Endodermal cell (in vitro differentiated cells): ENCODE measurements around the gene UCN2. TPM values are rescaled to one million over a fixed set of nuclear protein-coding genes. Genes with fewer than 3 reads are reported as not detected.

Experiments
- DNase-seq: peaks from one replicate; pipeline ENCODE4 v3.0.0-alpha.2; 2017
- H3K27ac ChIP-seq: 2 replicates; pipeline ENCODE4 v1.5.1; 2013; ENCODE audit warnings: mild to moderate bottlenecking, low read depth, low read length, moderate library complexity
- H3K27me3 ChIP-seq: 2 replicates; pipeline ENCODE4 v1.6.1; 2013; ENCODE audit warnings: mild to moderate bottlenecking, low read length, moderate library complexity; ENCODE audit not compliant: insufficient read depth, control insufficient read depth, poor library complexity, severe bottlenecking
- H3K36me3 ChIP-seq: 2 replicates; pipeline ENCODE4 v1.7.0; 2013; ENCODE audit warnings: mild to moderate bottlenecking, low read length, moderate library complexity; ENCODE audit not compliant: control insufficient read depth, insufficient read depth
- H3K4me1 ChIP-seq: one replicate; pipeline ENCODE4 v1.7.0; 2013; ENCODE audit warnings: low read length; ENCODE audit not compliant: control insufficient read depth, insufficient read depth
- H3K4me3 ChIP-seq: 2 replicates; pipeline ENCODE4 v1.5.1; 2013; ENCODE audit warnings: mild to moderate bottlenecking, low read length, moderate library complexity
- H3K9ac ChIP-seq: 2 replicates; pipeline ENCODE4 v1.6.1; 2013; ENCODE audit warnings: mild to moderate bottlenecking, low read length, moderate library complexity; ENCODE audit not compliant: poor library complexity, severe bottlenecking; ENCODE audit errors: extremely low read depth
- H3K9me3 ChIP-seq: 2 replicates; pipeline ENCODE4 v1.6.1; 2013; ENCODE audit warnings: mild to moderate bottlenecking, low read length, moderate library complexity; ENCODE audit not compliant: control insufficient read depth
- H3K27ac Mint-ChIP-seq: 2 replicates; pipeline ENCODE4 v1.8.0; 2020; ENCODE audit warnings: mixed read lengths
- H3K27me3 Mint-ChIP-seq: 2 replicates; pipeline ENCODE4 v1.8.0; 2021; ENCODE audit warnings: mild to moderate bottlenecking, mixed read lengths; ENCODE audit not compliant: insufficient read depth
- H3K36me3 Mint-ChIP-seq: 2 replicates; pipeline ENCODE4 v1.8.0; 2020; ENCODE audit warnings: low read depth, mixed read lengths
- H3K4me1 Mint-ChIP-seq: 2 replicates; pipeline ENCODE4 v1.8.0; 2020; ENCODE audit warnings: mixed read lengths
- H3K4me3 Mint-ChIP-seq: 2 replicates; pipeline ENCODE4 v1.8.0; 2020; ENCODE audit warnings: mild to moderate bottlenecking, moderate library complexity, mixed read lengths
- H3K9me3 Mint-ChIP-seq: 2 replicates; pipeline ENCODE4 v1.8.0; 2020; ENCODE audit warnings: mild to moderate bottlenecking, mixed read lengths
- CTCF ChIP-seq: fragments of 200-600 bp; sonication (generic); conservative IDR thresholded peaks from 2 replicates; pipeline ENCODE4 v1.5.0; 2021; ENCODE audit warnings: antibody characterized with exemption, mild to moderate bottlenecking
- WGBS, 2 experiments: methylation state at CpG; one replicate each; pipeline versions ENCODE4 v1.1.5 to v1.1.7; 2013; ENCODE audit warnings: missing lambda C conversion rate in 2 of 2, mixed read lengths in 1 of 2; ENCODE audit not compliant: insufficient coverage in 1 of 2, insufficient read length in 1 of 2; 5-methylcytosine and 5-hydroxymethylcytosine counted together
- microRNA-seq: library from miRNA; unstranded; fragments of <30 nt; microRNA quantifications from one replicate; pipeline ENCODE4 v1.2.0, GENCODE V29; 2020; ENCODE audit warnings: borderline microRNAs expressed
- total RNA-seq, 2 donors: library from RNA; stranded (reverse); fragmentation: NEBNext Ultra II Directional in 1 of 2; extraction: Animal tissue kit (Norgen Biotek cat#: 25700) in 1 of 2; gene quantifications; 2 replicates in 1 of 2; 3 replicates in 1 of 2; pipeline ENCODE4 v1.2.1, GENCODE V29; 2021

Gene UCN2
- total RNA-seq, 2 donors from 2014 or later: not detected

- Histone ChIP-seq H3K9ac (no peak overlapping the region), H3K27me3 (no peaks in the 10 kb centered on the region), H3K36me3 (no peaks in the 10 kb centered on the region), H3K4me1 (no peaks in the 10 kb centered on the region), H3K27ac (no peak overlapping the region), H3K4me3 (no peak overlapping the region), H3K9me3 (no peaks in the 10 kb centered on the region)
- H3K4me3 Mint-ChIP-seq: no peak overlapping the region
- no peaks in the 10 kb centered on the region for H3K36me3 Mint-ChIP-seq
- no peaks in the 10 kb centered on the region for H3K27me3 Mint-ChIP-seq
- peaks cover 3% of the 10 kb centered on the region for H3K4me1 Mint-ChIP-seq
- 96 to 97% methylated on average over 6 to 8 of the region's 8 CpGs for WGBS, 2 experiments
- no peaks in the 10 kb centered on the region for H3K9me3 Mint-ChIP-seq
- no peak for TF ChIP-seq CTCF
- DNase-seq: no peak
- H3K27ac Mint-ChIP-seq: no peak overlapping the region
Measured at GRCh38 chr3:48514431-48515227, 49.0 kb downstream of the UCN2 start.

Small RNA genes lying within 50 kb of the gene (microRNA-seq; reads per million reads assigned to microRNA genes)
- not detected for gene MIR6823
- gene MIR711: not detected

Other genes starting within 250 kb of the UCN2 start
- not detected for gene SPINK8, start 230.1 kb downstream of the UCN2 start, total RNA-seq
- 1 to 10 TPM in 1 of 2 donors, under 1 TPM in 1; 0.13 to 1.4 TPM for gene FBXW12, start 191.6 kb downstream of the UCN2 start, total RNA-seq
- gene PLXNB1, start 133.7 kb downstream of the UCN2 start, total RNA-seq: 100 to 1,000 TPM; 175 to 216 TPM
- gene CCDC51, start 123.7 kb downstream of the UCN2 start, total RNA-seq: 10 to 100 TPM; 14.5 to 14.6 TPM
- 100 to 1,000 TPM; 290 to 326 TPM for gene TMA7, start 123.5 kb downstream of the UCN2 start, total RNA-seq
- 10 to 100 TPM; 11.7 to 16.1 TPM for gene ATRIP, start 117.0 kb downstream of the UCN2 start, total RNA-seq
- gene SHISA5, start 59.6 kb downstream of the UCN2 start, total RNA-seq: 100 to 1,000 TPM; 192 to 193 TPM
- gene PFKFB4, start 7.0 kb downstream of the UCN2 start, total RNA-seq: 10 to 100 TPM; 12.6 to 19.0 TPM
- gene COL7A1, start 31.5 kb upstream of the UCN2 start, total RNA-seq: 10 to 100 TPM; 15.7 to 16.6 TPM
- gene UQCRC1, start 45.9 kb upstream of the UCN2 start, total RNA-seq: 100 to 1,000 TPM; 231 to 289 TPM
- under 1 TPM in 1 of 2 donors, not detected in 1; 0.57 TPM for gene TMEM89, start 58.0 kb upstream of the UCN2 start, total RNA-seq
- 10 to 100 TPM; 65.1 to 75.6 TPM for gene SLC26A6, start 71.7 kb upstream of the UCN2 start, total RNA-seq
- 10 to 100 TPM; 20.7 to 30.1 TPM for gene CELSR3, start 99.1 kb upstream of the UCN2 start, total RNA-seq
- gene NCKIPSD, start 122.1 kb upstream of the UCN2 start, total RNA-seq: 10 to 100 TPM; 30.9 to 32.5 TPM
- gene IP6K2, start 153.4 kb upstream of the UCN2 start, total RNA-seq: 100 to 1,000 TPM; 104 to 127 TPM